Inflammatory macrophage treated with lipopolysaccharide for 1 hour (primary cell): ENCODE results near the gene ZFPM1.
A peak's percentile ranks its signal among the peaks of the same experiment; 100 is the strongest.

ENCODE experiments used
- DNase-seq, 2 donors: peaks; one replicate each; pipeline ENCODE4 v3.0.0-alpha.2; 2020 to 2022

The ZFPM1 gene

GRCh38 chr16:88435437-88436355 lies 17.4 kb upstream of the ZFPM1 start:
- DNase-seq: no peak

GRCh38 chr16:88436796-88437195 lies 16.3 kb upstream of the ZFPM1 start:
- no peak for DNase-seq

- DNase-seq: peak in 1 of 2 donors; percentile 35
Observed at GRCh38 chr16:88437367-88437964, 15.6 kb upstream of the ZFPM1 start.

DNA sequence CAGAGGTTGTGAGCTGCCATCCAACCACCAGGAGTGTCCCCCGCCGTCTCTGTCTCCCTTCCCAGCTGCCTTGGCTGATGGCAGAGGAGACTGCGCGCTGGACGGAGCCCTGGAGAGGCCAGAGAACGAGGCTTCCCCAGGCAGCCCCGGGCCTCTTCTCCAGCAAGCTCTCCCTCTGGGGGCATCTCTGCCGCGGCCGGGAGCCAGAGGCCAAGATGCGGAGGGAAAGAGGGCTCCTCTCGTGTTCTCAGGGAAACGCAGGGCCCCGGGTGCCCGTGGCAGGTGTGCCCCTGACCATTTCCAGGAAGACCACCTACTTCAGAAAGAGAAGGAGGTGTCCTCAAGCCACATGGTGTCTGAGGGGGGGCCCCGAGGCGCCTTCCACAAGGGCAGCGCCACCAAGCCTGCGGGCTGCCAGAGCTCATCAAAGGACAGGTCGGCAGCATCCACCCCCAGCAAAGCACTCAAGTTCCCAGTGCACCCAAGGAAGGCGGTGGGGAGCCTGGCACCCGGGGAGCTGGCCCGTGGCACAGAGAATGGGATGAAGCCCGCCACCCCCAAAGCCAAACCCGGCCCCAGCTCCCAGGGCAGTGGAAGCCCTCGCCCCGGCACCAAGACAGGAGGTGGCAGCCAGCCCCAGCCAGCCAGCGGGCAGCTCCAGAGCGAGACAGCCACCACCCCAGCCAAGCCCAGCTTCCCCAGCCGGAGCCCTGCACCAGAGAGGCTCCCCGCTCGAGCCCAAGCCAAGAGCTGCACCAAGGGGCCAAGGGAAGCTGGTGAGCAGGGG lies 14.8 kb upstream of the ZFPM1 start:
- DNase-seq: no peak

GRCh38 chr16:88439016-88439415 lies 14.1 kb upstream of the ZFPM1 start:
- DNase-seq: no peak

GRCh38 chr16:88439706-88440105 lies 13.4 kb upstream of the ZFPM1 start:
- DNase-seq: peak in 1 of 2 donors; percentile 22

DNA sequence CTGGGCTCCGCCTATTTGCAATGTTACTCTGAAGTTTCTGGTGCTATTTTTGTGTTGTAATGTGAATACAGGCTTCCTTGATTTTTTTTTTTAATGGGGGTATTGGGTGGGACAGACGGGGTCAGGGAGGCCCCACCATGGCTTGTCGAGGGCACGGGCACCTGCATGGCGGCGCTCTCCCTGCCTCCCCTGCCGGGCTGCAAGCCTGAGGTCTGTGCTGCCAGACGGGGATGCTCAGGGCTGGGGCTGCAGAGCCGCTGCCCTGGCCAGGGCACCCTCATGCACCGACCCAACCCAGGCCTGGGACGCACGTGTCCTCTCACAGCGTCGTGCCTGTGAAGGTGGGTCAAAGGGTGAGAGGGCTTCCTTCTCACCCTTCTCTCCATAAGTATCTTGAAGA lies 13.0 kb upstream of the ZFPM1 start:
- no peak for DNase-seq

GRCh38 chr16:88440686-88441405 lies 12.2 kb upstream of the ZFPM1 start:
- DNase-seq: no peak

- DNase-seq: no peak
Observed at GRCh38 chr16:88441460-88441859, 11.6 kb upstream of the ZFPM1 start.

- DNase-seq: no peak
Observed at GRCh38 chr16:88442383-88442726, 10.7 kb upstream of the ZFPM1 start.

- DNase-seq: peak; percentile 31 to 73
Observed at GRCh38 chr16:88442727-88443576, 10.1 kb upstream of the ZFPM1 start.

GRCh38 chr16:88444826-88445582 lies 8.1 kb upstream of the ZFPM1 start:
- DNase-seq: no peak

- no peak for DNase-seq
Observed at GRCh38 chr16:88445583-88445960, 7.5 kb upstream of the ZFPM1 start.

- DNase-seq: no peak
Observed at GRCh38 chr16:88446061-88446460, 7.0 kb upstream of the ZFPM1 start.

DNA sequence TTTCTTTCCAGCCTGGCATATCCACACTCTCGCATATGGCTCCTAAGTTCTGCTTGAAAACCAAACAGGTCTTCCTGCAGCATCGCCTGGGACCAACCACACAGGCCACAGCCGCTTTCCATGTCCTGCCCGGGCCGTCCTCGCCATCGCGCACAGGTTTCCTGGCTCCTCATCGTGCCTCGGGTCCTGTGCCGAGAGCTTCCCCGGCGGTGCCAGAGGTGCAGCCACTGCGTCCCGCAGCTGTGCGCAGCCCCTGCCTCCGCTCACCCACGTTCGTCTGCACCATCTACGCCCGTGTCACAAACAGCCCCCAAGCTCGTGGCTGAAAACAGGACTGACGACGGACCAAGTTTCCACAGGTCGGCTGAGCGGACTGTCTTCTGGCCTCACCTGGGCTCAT lies 6.3 kb upstream of the ZFPM1 start:
- DNase-seq: no peak

DNA sequence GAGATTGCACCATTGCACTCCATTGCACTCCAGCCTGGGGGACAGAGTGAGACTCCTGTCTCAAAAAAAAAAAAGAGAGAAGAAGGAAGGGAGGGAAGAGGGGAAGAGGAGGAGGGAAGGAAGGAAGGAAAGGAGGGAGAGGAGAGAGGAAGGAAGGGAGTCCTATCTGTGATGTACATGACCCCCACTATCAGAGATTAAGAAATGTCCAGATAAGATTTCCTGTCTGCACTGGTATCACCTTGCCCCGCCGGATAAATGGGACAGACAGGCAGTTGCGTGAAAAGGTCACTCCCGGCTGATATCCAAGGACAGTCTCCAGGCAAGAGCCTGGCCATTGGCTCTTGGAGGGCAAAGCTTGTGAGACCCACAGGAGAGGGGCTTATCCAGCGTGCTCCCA lies 5.2 kb upstream of the ZFPM1 start:
- no peak for DNase-seq

DNA sequence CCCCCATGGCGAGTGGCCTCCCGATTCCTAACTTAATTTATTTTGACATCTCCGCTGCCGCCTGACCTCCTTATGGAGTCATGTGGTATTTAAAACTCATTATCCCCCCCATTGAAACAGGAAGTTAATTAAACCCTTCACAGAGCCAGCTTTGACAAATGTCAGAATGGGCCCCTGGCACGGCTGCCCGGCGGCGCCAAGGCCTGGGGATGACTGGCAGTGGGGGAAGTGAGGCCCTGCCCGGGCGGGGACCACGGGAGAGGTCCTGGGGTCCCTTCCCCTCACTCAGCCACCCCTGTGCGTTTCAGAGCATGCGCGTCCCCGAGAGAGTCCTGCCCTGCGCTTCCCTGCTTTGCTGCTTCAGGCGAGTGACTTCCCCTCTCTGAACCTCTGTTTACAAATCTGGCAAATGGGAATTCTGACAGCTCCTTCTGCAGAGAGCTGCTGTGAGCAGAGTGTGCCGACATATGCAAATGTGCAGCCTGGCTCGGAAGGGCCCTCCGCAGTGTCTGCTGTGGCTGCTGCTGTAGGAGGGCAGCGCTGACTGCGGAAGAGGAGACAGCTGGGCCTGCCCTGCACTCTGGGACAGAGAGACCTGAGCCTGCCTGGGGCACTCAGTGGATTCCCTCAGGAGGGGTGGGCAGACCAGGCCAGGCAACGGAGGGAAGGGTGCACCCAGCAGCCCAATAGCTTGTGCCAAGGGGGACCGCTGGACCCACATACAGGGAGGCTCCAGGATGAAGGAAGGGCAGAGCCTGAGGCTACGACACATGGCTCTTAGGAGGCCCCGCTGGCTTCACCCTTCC lies 4.4 kb upstream of the ZFPM1 start:
- no peak for DNase-seq

DNA sequence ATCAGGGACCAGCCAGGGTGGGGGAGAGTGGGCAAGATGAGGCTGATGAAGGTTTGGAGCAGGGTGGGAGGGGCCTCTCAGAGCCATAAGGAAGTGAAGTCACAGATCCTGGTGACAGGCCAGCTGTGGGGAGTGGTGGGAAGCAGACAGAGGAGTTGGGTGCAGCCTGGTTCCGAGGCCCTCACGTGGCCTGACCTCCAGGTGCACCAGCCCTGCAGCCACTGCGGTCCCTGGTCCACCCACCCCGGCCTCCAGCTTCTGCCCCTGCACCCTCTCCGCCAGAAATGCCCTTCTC lies 3.9 kb upstream of the ZFPM1 start:
- no peak for DNase-seq

DNA sequence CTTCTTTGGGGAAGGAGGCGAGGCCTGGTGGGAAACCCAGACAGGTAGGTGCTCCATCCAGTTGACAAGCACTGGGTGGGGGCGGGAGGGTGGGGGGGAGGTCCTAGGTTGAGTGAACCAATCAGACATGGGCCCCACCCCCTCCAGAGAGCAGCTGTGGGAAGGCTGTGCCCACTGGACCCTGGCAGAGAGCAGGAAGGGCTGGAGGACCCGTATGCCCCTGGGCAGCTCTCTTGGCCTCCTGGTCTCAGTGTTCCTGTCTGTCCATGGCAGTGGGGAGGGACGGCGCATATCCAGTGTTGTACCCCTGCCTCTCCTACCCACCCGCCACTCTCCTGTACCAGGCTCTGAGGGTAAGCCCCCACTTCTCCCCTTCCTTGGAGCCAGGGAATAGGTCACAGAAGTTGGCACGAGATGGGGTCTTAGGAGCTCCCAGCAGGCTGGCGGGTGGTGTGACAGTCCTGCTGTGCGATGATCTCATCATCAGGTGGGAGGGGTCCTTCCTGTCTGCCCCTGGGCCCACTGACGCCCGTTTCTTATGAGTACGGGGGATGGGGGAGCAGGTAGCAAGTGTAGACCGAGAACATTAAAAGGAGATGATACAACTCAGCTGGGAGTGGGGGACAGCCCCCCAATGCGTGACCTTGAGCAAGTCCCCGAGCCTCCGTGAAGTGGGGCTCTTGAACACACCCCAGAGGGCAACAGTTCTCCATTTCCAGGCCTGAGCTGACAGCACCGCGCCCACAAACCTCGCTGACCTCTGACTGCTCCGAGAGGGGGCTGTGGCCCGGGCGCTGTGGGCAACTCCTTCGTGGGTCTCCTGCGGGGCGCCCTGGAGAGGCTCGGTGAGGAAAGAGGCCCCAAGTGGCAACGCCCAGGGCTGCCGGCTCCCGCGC lies 1.2 kb upstream of the ZFPM1 start:
- peak; percentile 21 to 49 for DNase-seq
